Stomach (tissue), 9 donors: ENCODE results near the gene OBSL1. TPM values are rescaled to one million over a fixed set of nuclear protein-coding genes. Genes with fewer than 3 reads are reported as not detected.

Source experiments
- DNase-seq, 2 donors: peaks; one replicate each; pipeline versions ENCODE4 v3.0.0 to v3.0.0-alpha.2; 2013 to 2019
- H3K27ac ChIP-seq, 5 donors: fragments of 200-600 bp in 4 of 5; sonication (generic) in 4 of 5; one replicate each; pipeline ENCODE4 v1.5.1; 2013 to 2019; ENCODE audit warnings: mild to moderate bottlenecking in 1 of 5, moderate library complexity in 1 of 5
- H3K27me3 ChIP-seq, 3 donors: fragments of 200-600 bp; sonication (generic); one replicate each; pipeline ENCODE4 v1.5.1; 2017 to 2019; ENCODE audit warnings: mixed run types in 1 of 3
- H3K36me3 ChIP-seq, 4 donors: fragments of 200-600 bp; sonication (generic); 1 replicate in 3 of 4; 2 replicates in 1 of 4; pipeline ENCODE4 v1.5.1; 2016 to 2019
- H3K4me1 ChIP-seq, 4 donors: fragments of 200-600 bp; sonication (generic); one replicate each; pipeline ENCODE4 v1.5.1; 2016 to 2019
- H3K4me3 ChIP-seq, 4 donors: fragments of 200-600 bp; sonication (generic) in 3 of 4; one replicate each; pipeline ENCODE4 v1.5.1; 2016 to 2019; ENCODE audit warnings: mild to moderate bottlenecking in 1 of 4
- H3K9me3 ChIP-seq, 4 donors: fragments of 200-600 bp; sonication (generic); one replicate each; pipeline ENCODE4 v1.5.1; 2016 to 2019
- EP300 ChIP-seq: sonication (generic); formaldehyde crosslinking; IDR thresholded peaks from one replicate; pipeline ENCODE4 v1.6.1; 2017; ENCODE audit warnings: antibody characterized with exemption
- POLR2A ChIP-seq, 4 donors: fragments of 450-650 bp; IDR thresholded peaks; one replicate each; pipeline ENCODE4 v1.6.1; 2016; ENCODE audit warnings: antibody characterized with exemption in 4 of 4, control low read depth in 2 of 4, mild to moderate bottlenecking in 1 of 4, moderate library complexity in 1 of 4
- POLR2AphosphoS5 ChIP-seq, 3 donors: sonication (generic); formaldehyde crosslinking; IDR thresholded peaks; one replicate each; pipeline ENCODE4 v1.6.1; 2016; ENCODE audit warnings: antibody characterized with exemption in 3 of 3
- WGBS, 5 donors: extraction: QIAGEN DNeasy Blood & Tissue Kit in 3 of 5; methylation state at CpG; one replicate each; pipeline versions ENCODE4 v1.1.5 to v1.1.7; 2013 to 2018; 5-methylcytosine and 5-hydroxymethylcytosine counted together
- intact Hi-C: fragments of 100-400 bp; cut with DNase I; formaldehyde crosslinking; loops from one replicate; pipeline ENCODE4 v1.15.1; 2023; ENCODE audit warnings: low total_unique reads
- polyA plus RNA-seq, 3 donors: library from polyadenylated mRNA; stranded (reverse); fragments of 200-250 nt; gene quantifications; one replicate each; pipeline ENCODE4 v1.2.3, GENCODE V29; 2013
- total RNA-seq, 5 donors: library from RNA; depleted of rRNA; stranded (reverse); fragments of >200 nt; gene quantifications; one replicate each; pipeline versions ENCODE4 v1.1.0 to v1.2.3, GENCODE V29; 2014 to 2016
- TF ChIP-seq, protein P1 (sequence below), 7 experiments: fragments of 450-650 bp in 4 of 7; fragments of 200-600 bp in 3 of 7; sonication (generic) in 3 of 7; IDR thresholded peaks; one replicate each; pipeline ENCODE4 v1.5.1; 2016 to 2019; ENCODE audit warnings: antibody characterized with exemption in 7 of 7, control low read depth in 2 of 7, mild to moderate bottlenecking in 1 of 7
- donor health status: healthy with polysubstance abuse.
- donor health status: Bipolar disorder and iron deficiency.
- donor health status: healthy.

OBSL1 gene
- total and polyA plus RNA-seq, 8 donors: 19.8 to 62.1 (median 41.5) TPM

DNA sequence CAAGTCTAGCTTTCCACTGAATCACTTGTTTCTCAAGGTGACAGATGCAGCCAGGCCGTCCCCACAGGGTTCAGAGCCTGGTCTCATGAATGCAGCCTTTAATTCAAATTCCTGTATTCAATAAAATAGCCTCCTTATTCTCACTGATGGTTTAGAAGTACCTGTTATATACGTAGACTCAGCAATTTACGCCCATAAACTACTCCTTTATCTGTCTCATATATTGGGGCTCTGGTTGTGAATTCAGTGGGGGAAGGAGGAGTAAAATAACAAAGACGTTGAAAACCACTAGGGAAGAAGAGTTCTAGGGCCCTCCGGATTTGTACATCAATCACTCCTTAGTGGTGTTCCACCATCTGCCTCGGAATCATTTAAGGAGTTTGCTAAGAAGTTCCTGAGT is 1.7 kb downstream of the OBSL1 start:
- Histone ChIP-seq H3K9me3 (no peaks in the 10 kb centered on the region), H3K4me3 (peak overlapping the region; percentile 71 to 88 (median 78)), H3K27ac (peak overlapping the region in 1 of 5 donors; percentile 90), H3K4me1 (peaks cover 8 to 23% (median 22%) of the 10 kb centered on the region in 4 donors), H3K36me3 (peaks cover 0 to 35% (median 19%) of the 10 kb centered on the region in 4 donors), H3K27me3 (peaks cover 0 to 34% (median 15%) of the 10 kb centered on the region in 3 donors)
- intact Hi-C loops: no loop called here
- DNase-seq: no peak
- no peak for TF ChIP-seq EP300
- no peak for TF ChIP-seq POLR2A (IDR thresholded peaks at IDR 0.05)
- TF ChIP-seq, protein P1, sequence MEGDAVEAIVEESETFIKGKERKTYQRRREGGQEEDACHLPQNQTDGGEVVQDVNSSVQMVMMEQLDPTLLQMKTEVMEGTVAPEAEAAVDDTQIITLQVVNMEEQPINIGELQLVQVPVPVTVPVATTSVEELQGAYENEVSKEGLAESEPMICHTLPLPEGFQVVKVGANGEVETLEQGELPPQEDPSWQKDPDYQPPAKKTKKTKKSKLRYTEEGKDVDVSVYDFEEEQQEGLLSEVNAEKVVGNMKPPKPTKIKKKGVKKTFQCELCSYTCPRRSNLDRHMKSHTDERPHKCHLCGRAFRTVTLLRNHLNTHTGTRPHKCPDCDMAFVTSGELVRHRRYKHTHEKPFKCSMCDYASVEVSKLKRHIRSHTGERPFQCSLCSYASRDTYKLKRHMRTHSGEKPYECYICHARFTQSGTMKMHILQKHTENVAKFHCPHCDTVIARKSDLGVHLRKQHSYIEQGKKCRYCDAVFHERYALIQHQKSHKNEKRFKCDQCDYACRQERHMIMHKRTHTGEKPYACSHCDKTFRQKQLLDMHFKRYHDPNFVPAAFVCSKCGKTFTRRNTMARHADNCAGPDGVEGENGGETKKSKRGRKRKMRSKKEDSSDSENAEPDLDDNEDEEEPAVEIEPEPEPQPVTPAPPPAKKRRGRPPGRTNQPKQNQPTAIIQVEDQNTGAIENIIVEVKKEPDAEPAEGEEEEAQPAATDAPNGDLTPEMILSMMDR (IDR thresholded peaks at IDR 0.05): no peak
- no peak for TF ChIP-seq POLR2AphosphoS5 (IDR thresholded peaks at IDR 0.05)
- WGBS, 5 donors: 88 to 96% (median 91%) methylated on average over 6 of the region's 6 CpGs

DNA sequence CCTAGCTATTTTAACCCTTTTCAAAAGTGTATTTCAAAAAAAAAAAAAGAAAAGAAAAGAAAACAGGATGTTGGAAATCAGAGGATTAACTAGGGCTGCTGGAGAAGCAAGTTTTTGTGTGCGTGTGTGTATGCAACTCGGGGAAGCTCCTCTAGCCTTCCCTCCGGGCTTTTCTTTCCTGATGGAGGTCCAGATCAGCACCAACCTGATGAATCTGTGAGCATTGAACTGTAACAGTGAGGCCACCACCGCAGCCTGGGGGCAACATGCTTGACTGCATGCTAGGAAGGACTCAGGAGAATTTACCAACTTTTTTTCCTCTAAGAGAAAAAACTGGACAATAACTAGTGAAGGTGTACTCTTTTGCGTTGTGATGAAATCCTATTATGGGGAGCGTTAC is 2.3 kb downstream of the OBSL1 start:
- H3K27ac ChIP-seq: no peak overlapping the region
- TF ChIP-seq POLR2AphosphoS5 (IDR thresholded peaks at IDR 0.05) (no peak), POLR2A (IDR thresholded peaks at IDR 0.05) (no peak), EP300 (no peak)
- TF ChIP-seq, protein P1 (IDR thresholded peaks at IDR 0.05): no peak
- peaks cover 8 to 23% (median 22%) of the 10 kb centered on the region in 4 donors for H3K4me1 ChIP-seq
- intact Hi-C loops: no loop called here
- H3K9me3 ChIP-seq: no peaks in the 10 kb centered on the region
- peaks cover 0 to 40% (median 22%) of the 10 kb centered on the region in 4 donors for H3K36me3 ChIP-seq
- no peak for DNase-seq
- peaks cover 0 to 31% (median 15%) of the 10 kb centered on the region in 3 donors for H3K27me3 ChIP-seq
- no peak overlapping the region for H3K4me3 ChIP-seq
- 91 to 97% (median 95%) methylated on average over 6 of the region's 6 CpGs for WGBS, 5 donors

- TF ChIP-seq POLR2AphosphoS5 (IDR thresholded peaks at IDR 0.05) (no peak), POLR2A (IDR thresholded peaks at IDR 0.05) (no peak), EP300 (no peak)
- TF ChIP-seq, protein P1 (IDR thresholded peaks at IDR 0.05): no peak
- WGBS, 5 donors: 89 to 94% (median 91%) methylated on average over 33 to 35 of the region's 35 CpGs
- no peak overlapping the region for H3K4me3 ChIP-seq
- intact Hi-C loops: no loop called here
- H3K36me3 ChIP-seq: peaks cover 0 to 52% (median 28%) of the 10 kb centered on the region in 4 donors
- peaks cover 8 to 23% (median 22%) of the 10 kb centered on the region in 4 donors for H3K4me1 ChIP-seq
- H3K9me3 ChIP-seq: no peaks in the 10 kb centered on the region
- no peak for DNase-seq
- no peak overlapping the region for H3K27ac ChIP-seq
- H3K27me3 ChIP-seq: peaks cover 0 to 31% (median 15%) of the 10 kb centered on the region in 3 donors
Measured at GRCh38 chr2:219567791-219568361, 3.5 kb downstream of the OBSL1 start.

DNA sequence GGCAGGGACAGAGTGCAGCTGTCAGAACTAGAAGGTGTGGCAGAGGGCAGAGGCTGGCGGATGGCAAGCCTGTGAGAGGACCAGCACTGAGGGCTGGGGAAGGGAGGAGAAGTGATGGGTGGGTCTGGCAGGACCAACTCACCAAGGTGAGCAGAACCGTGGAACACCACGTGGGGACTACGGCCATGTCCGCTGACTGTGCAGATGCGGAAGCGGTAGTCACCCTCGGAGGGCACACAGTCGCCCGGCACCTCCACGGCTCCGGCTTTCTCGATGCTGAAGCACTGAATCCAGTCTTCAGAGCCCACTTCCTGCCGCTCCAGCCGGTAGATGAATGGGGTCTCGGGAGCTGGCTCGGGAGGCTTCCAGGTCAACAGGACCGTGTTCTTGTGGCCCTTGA is 4.2 kb downstream of the OBSL1 start:
- intact Hi-C loops: no loop called here
- Histone ChIP-seq H3K27ac (no peak overlapping the region), H3K4me3 (no peak overlapping the region), H3K27me3 (peaks cover 0 to 25% (median 13%) of the 10 kb centered on the region in 3 donors), H3K4me1 (peaks cover 8 to 22% (median 20%) of the 10 kb centered on the region in 4 donors), H3K36me3 (peaks cover 0 to 58% (median 31%) of the 10 kb centered on the region in 4 donors), H3K9me3 (no peaks in the 10 kb centered on the region)
- WGBS, 5 donors: 73 to 96% (median 93%) methylated on average over 7 to 18 of the region's 18 CpGs
- DNase-seq: no peak
- TF ChIP-seq, protein P1 (IDR thresholded peaks at IDR 0.05): no peak
- TF ChIP-seq EP300 (no peak), POLR2AphosphoS5 (IDR thresholded peaks at IDR 0.05) (no peak), POLR2A (IDR thresholded peaks at IDR 0.05) (no peak)
